Epithelial cell of proximal tubule (primary cell): ENCODE measurements around the gene GYS1. TPM values are rescaled to one million over a fixed set of nuclear protein-coding genes. Genes with fewer than 3 reads are reported as not detected.

ENCODE experiments used
- DNase-seq: peaks from one replicate; pipeline ENCODE4 v3.0.0-alpha.2; 2011; ENCODE audit warnings: low read depth
- H3K4me3 ChIP-seq: 2 replicates; pipeline ENCODE4 v1.5.1; 2011; ENCODE audit warnings: low read depth, mild to moderate bottlenecking, low read length
- total RNA-seq: library from RNA; depleted of rRNA; stranded (reverse); fragments of >200 nt; gene quantifications from 2 replicates; pipeline ENCODE4 v1.2.3, GENCODE V29; 2015
- TF ChIP-seq, protein P1 (sequence below): conservative IDR thresholded peaks from 2 replicates; pipeline ENCODE4 v1.5.1; 2012; ENCODE audit warnings: low read depth, mild to moderate bottlenecking, low read length

GYS1 gene
- total RNA-seq, 1 donor from 2014 or later: 42.4 TPM

DNA sequence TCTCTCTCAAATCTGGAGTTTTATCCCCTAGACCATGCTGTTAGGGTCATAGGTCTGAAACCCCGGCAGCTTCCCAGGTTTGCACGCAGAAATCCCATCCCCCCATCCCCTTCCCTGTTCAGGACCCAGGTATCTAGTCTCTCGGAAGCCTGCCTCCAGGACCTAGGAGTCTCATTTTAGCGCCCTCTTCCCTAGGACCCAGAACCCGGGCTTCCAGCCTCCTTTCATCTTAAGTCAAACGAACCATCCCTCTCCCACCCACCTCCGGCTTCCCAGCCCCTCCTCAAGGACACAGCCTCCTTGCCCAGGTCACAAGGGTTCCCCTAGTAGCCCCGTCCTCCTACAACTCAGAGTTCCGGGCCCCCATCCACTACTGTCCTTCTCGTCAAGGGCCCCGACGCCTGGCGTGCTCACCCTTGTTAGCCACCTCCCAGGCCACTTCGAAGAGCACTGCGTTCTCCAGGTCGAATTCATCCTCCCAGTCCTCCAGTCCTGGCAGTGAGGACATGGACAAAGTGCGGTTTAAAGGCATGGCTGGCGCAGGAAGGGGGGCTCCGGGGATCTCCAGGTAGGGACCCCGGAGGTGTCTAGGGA, 431 bp downstream of the GYS1 start:
- no peak for DNase-seq
- H3K4me3 ChIP-seq: peak overlapping the region; percentile 82
- TF ChIP-seq, protein P1, sequence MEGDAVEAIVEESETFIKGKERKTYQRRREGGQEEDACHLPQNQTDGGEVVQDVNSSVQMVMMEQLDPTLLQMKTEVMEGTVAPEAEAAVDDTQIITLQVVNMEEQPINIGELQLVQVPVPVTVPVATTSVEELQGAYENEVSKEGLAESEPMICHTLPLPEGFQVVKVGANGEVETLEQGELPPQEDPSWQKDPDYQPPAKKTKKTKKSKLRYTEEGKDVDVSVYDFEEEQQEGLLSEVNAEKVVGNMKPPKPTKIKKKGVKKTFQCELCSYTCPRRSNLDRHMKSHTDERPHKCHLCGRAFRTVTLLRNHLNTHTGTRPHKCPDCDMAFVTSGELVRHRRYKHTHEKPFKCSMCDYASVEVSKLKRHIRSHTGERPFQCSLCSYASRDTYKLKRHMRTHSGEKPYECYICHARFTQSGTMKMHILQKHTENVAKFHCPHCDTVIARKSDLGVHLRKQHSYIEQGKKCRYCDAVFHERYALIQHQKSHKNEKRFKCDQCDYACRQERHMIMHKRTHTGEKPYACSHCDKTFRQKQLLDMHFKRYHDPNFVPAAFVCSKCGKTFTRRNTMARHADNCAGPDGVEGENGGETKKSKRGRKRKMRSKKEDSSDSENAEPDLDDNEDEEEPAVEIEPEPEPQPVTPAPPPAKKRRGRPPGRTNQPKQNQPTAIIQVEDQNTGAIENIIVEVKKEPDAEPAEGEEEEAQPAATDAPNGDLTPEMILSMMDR: peak; percentile 7

DNA sequence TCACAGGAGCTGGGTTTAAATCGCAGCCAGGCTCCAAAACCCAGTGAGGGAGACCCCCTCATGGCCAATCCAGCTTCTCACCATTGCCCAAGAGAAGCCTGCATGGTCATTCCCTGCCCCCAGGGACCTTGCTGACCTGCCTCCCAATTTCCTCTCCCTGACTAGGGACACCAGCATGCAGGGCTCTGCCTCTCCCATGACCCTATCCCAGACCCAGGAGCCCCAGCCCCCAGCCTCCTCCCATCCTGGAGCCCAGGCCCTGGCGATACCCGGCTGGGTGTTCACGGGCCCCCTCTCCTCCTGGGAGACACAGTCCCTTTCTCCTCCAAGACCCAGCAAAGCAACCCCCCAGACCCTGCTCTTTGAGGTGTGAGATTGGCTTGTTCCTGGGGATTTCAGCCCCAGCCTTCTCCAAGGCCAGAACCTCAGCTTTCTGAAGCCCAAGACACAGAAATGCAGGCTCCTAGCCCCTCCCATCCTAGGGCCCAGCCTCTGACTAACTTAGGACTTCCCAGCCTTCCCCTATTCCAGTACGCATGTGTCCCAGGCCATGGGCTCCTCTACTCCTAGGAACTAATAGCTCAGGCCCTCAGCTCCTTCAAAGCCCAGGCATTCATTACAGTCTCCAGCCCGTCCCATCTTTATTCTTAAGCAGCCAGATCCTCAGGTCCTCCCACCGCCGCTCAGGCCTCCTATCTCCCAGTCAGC, 1.1 kb downstream of the GYS1 start:
- TF ChIP-seq, protein P1: no peak
- H3K4me3 ChIP-seq: peak overlapping the region; percentile 82
- peak; percentile 26 for DNase-seq

DNA sequence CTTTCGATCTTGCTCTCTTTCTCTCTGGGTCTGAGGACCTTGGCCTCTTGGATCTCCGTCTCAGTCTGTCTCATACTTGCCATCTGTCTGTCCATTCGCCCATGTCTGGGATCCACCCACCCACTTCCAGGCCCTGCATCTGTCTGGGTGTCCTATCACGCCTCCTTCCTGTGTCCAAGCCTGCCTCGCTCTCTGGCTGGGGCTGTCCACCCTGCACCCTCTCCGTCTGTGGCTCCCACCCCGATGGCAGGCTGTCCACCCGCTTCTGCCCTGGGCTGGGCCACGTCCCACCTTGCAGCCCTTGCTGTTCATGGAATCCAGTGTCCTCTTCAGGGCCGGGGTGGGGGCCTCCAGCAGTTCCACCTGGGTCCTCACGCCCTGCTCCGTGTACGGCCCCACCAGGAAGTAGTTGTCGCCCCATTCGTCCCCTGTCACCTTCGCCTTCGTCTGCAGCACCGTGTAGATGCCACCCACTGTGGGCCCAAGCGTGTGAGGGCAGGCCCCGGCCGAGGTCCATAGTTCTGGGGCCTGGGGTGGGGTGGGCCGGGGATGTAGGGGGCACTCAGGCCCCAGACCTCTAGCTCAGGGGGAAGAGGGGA, 2.0 kb downstream of the GYS1 start:
- no peak for DNase-seq
- TF ChIP-seq, protein P1: no peak
- H3K4me3 ChIP-seq: peak overlapping the region; percentile 82

DNA sequence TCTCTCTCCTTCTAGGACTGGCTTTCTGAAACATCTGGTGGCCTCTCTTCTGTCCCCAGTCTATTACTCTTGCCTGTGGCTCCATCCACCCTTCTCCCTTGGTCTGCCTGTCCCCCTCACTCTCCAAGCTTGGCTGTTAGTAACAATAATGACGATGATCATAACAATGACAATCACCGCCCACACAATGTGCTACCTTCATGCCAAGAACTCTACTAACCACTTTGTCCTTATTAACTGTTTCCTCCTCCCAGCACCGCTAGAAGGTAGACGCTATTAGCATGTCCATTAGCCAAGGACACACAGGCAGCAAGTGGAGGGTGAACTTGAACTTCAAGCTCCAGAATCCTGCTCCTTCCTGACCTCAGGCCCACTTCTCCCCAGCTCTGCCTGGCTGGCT, 2.7 kb downstream of the GYS1 start:
- TF ChIP-seq, protein P1: no peak
- DNase-seq: no peak
- H3K4me3 ChIP-seq: peak overlapping the region; percentile 6

DNA sequence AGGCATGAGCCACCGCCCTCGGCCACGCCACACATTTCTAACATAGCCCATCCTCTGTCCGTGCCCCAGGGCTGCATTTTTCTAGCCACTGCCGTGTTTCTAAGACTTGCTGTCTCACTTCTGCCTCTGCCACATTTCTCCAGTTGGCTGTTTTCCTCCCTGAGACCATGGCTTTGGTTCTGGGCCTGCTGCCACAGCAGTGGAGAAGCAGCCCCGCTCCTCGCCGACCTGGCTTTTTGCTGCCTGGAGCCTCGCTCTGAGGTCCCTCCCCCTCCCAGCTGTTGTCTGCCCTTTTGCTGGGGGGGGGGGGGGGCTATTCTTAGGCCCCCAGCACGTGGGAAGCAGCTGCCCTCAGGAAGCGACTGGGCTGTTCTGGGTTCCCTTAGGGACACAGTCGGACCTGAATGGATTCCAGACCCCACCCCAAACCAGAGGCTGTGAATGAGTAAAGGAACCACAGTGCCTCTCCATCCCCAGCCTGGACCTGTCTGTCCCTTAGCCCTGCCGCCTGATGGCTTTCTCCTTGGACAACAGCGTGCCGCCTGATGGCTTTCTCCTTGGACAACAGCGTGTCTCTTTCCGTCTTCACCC, 3.3 kb downstream of the GYS1 start:
- TF ChIP-seq, protein P1: no peak
- no peak for DNase-seq
- no peak overlapping the region for H3K4me3 ChIP-seq

DNA sequence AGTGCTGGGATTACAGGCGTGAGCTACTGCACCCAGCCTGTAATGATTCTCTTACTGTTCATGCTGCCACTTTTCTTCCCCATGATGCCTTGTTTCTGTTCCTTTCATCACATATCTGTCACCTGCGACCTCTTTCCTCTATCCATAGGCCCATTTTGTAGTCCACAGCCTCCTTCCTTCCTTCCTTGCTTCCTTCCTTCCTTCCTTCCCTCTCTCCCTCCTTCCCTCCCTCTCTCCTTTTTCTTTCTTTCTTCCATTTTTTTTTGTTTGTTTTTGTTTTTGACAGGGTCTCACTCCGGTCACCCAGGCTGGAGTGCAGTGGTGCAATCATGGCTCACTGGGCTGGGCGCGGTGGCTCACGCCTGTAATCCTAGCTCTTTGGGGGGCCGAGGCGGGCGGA, 4.2 kb downstream of the GYS1 start:
- DNase-seq: no peak
- H3K4me3 ChIP-seq: no peak overlapping the region
- TF ChIP-seq, protein P1: no peak
